HG02885 (cell line): Measurements from ENCODE around the gene ZNF280B.
"Not testable (repeated sequence)": the region's sequence is repeated elsewhere in the genome, so short reads cannot be mapped to it uniquely, and the experiment has no call there.

Source experiments
- ATAC-seq: cut with Tn5 transposase; IDR thresholded peaks from one replicate; pipeline ENCODE4 v1.9.1; 2021; ENCODE audit warnings: mild to moderate bottlenecking; ENCODE audit not compliant: unreplicated experiment, poor library complexity

The ZNF280B gene

GRCh38 chr22:22441626-22442025 is 66.9 kb downstream of the ZNF280B start:
- not testable (repeated sequence) for ATAC-seq

GRCh38 chr22:22440188-22440587 is 68.4 kb downstream of the ZNF280B start:
- ATAC-seq = no peak
